Stimulated activated naive CD8-positive, alpha-beta T cell treated with anti-CD3 and anti-CD28 coated beads, Interleukin-15, amount 100 ng/mL, for 72 hours (primary cell): Measurements from ENCODE around the gene TMEM86B.
"Not testable (repeated sequence)": the region's sequence is repeated elsewhere in the genome, so short reads cannot be mapped to it uniquely, and the experiment has no call there.

Experiments used
- ATAC-seq: fragments of 150-1000 bp; cut with Tn5 transposase; 2 replicates; pipeline ENCODE4 v1.10.0; 2021; ENCODE audit warnings: mild to moderate bottlenecking, moderate library complexity
- DNase-seq, 2 donors: peaks; one replicate each; pipeline ENCODE4 v3.0.0; 2021 to 2022
- H3K27ac Mint-ChIP-seq, 2 donors: one replicate each; pipeline ENCODE4 v1.8.0; 2022; ENCODE audit warnings: mild to moderate bottlenecking in 2 of 2, mixed read lengths in 2 of 2, moderate library complexity in 2 of 2
- H3K27me3 Mint-ChIP-seq: one replicate; pipeline ENCODE4 v1.8.0; 2022; ENCODE audit warnings: mixed read lengths
- H3K4me1 Mint-ChIP-seq: one replicate; pipeline ENCODE4 v1.8.0; 2022; ENCODE audit warnings: mild to moderate bottlenecking, mixed read lengths
- H3K4me3 Mint-ChIP-seq, 2 donors: one replicate each; pipeline ENCODE4 v1.8.0; 2022; ENCODE audit warnings: mild to moderate bottlenecking in 2 of 2, mixed read lengths in 2 of 2, moderate library complexity in 1 of 2
- H3K9me3 Mint-ChIP-seq, 2 donors: one replicate each; pipeline ENCODE4 v1.8.0; 2022; ENCODE audit warnings: mixed read lengths in 2 of 2

Gene TMEM86B

DNA sequence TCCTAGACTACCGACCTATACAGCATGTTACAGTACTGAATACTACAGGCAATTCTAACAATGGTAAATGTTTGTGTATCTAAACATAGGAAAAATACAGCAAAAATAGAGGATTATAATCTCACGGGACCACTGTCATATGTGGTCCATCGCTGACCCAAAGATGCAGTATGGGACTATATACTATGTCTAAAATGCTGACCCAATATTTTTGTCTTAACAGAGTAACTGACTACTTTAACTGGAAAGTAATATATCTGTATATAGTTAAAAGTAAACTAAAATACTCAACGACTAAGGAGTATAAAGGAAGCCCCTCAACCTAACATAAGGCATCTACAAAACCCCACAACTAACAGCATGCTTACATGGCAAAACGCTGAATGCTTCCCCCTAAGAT, 4.4 kb upstream of the TMEM86B start:
- Mint-ChIP-seq H3K4me1 (peaks cover 12% of the 10 kb centered on the region), H3K27me3 (no peaks in the 10 kb centered on the region), H3K9me3 (no peaks in the 10 kb centered on the region), H3K4me3 (no peak overlapping the region), H3K27ac (no peak overlapping the region)
- DNase-seq, result no peak
- no peak for ATAC-seq

DNA sequence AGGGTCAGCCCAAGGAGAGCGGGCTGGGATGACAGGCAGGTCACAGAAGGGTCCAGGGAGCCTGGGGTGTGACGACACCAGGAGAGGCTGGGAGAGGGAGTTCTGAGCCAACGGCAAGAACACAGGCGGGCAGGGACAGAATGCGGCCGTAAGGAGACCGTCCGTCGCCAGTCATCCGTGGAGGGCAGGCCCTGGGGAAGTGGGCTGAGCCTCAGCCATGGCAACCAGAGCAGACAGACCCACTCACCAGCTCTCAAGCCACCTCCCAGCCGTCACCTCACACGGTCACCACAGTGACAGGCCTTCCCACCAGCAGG, 3.7 kb upstream of the TMEM86B start:
- Mint-ChIP-seq H3K9me3 (no peaks in the 10 kb centered on the region), H3K4me1 (peaks cover 13% of the 10 kb centered on the region), H3K27ac (peak overlapping the region; percentile 20 to 72), H3K27me3 (no peaks in the 10 kb centered on the region), H3K4me3 (no peak overlapping the region)
- no peak for DNase-seq
- ATAC-seq, result no peak

DNA sequence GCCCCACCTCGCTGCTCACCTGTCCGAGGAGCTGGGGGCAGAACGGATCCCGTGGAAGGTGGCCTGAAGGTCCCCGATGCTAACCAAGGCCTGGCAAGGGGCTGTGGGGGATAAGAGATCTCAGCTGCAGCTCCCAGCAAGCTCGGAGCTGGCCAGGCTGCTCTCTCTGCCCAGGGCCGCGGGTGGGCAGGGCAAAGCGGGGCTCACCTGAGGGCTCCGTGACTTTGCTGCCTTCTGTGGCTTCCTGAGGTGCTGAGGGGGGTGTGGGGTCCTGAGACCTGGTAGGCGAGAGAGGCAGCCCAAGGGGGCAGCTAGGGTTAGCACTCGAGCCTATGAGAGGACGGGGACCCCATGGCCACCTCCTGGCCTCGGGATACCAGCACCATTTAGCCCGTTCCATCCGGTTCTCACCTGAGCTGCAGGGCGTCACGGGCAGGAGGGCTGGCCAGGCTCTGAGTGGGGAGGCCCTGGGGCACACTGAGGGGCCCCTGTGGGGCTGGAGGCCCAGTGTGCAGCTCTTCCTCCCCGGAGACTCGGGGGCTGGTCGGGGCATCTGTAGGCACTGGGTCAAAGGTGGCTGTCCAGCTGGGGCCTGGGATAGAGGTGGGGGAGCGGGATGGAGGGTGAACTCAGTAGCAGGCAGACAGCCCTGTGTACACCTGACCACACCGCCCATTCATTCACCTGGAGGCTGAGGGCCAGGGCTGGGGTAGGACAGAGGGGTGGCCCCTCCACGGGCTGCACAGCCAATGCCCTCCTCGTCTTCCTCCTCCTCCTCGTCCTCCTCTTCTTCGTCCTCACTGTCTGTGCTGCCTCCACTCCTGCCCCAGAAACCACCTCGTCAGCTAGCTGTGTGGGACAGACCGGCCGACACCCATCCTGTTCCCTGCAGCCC, 3.1 kb upstream of the TMEM86B start:
- H3K27me3 Mint-ChIP-seq, result no peaks in the 10 kb centered on the region
- DNase-seq, result no peak
- H3K4me1 Mint-ChIP-seq, result peaks cover 16% of the 10 kb centered on the region
- no peak for ATAC-seq
- H3K4me3 Mint-ChIP-seq, result no peak overlapping the region
- peak overlapping the region in 1 of 2 donors; percentile 72 for H3K27ac Mint-ChIP-seq
- no peaks in the 10 kb centered on the region for H3K9me3 Mint-ChIP-seq

DNA sequence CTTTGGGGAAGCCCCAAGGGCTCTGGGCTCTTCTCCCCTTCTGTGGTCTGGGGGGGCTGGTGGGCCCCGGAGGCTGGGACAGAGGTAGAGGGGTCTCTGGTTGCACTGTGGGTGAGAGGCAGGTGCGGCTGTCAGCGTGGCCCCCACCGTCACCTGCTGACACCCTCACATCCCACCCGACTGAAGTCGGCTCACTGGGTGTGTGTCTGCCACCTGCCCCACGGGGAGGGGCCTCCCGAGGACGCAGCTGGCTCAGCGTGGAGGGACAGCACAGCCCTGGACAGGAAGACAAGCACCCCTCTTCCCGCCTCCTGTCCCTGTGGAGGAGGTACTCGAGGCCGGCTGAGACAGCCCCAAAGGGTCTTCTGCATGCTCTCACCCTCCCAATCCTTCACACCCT, 2.2 kb upstream of the TMEM86B start:
- Mint-ChIP-seq H3K27me3 (no peaks in the 10 kb centered on the region), H3K4me3 (no peak overlapping the region), H3K4me1 (peaks cover 10% of the 10 kb centered on the region), H3K27ac (no peak overlapping the region), H3K9me3 (no peaks in the 10 kb centered on the region)
- no peak for DNase-seq
- ATAC-seq, result no peak

DNA sequence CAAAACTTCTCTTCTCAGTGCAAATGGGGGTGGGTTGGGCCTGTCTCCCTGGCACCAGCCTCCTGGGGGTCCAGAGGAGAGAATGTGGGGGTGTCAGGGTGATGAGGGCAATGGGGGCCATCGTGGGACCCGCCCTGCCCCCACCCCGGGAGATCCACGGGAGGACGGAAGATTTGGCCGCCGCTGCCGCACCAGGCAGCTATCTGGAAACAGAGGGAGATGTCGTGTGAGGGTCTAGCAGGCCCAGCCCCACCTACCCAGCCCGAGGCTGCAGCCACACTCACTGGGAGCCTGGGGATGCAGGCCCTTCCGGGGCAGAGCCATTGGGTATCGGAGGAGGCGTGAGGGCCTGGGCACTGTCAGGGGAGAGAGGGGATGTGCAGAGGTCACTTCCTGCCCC, 1.8 kb upstream of the TMEM86B start:
- no peak overlapping the region for H3K4me3 Mint-ChIP-seq
- H3K9me3 Mint-ChIP-seq, result no peaks in the 10 kb centered on the region
- H3K27ac Mint-ChIP-seq, result peak overlapping the region in 1 of 2 donors; percentile 93
- DNase-seq (no peak), ATAC-seq (no peak)
- H3K27me3 Mint-ChIP-seq, result no peaks in the 10 kb centered on the region
- peaks cover 13% of the 10 kb centered on the region for H3K4me1 Mint-ChIP-seq

DNA sequence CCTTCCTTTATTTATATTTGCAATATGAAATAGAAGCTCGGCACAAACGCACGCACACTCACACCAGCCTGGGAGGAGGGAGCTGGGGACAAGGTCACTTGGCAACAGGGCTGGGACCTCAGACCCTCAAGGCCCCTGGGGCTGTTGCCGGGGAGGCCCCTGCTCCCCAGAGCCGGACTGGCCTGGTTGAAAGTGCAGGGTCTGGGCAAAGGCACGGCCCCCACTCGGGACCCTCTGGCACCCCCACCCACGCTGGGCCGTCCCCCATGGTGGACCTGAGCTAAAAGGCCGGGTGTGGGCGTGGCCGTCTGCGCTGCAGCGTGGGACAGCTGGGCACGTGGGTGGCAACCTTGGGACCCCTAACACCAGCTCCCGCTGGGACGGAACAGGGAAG, 1.2 kb upstream of the TMEM86B start:
- ATAC-seq (no peak), DNase-seq (no peak)
- H3K9me3 Mint-ChIP-seq, result no peaks in the 10 kb centered on the region
- H3K27ac Mint-ChIP-seq, result no peak overlapping the region
- H3K4me3 Mint-ChIP-seq, result no peak overlapping the region
- H3K4me1 Mint-ChIP-seq, result peaks cover 10% of the 10 kb centered on the region
- H3K27me3 Mint-ChIP-seq, result no peaks in the 10 kb centered on the region

DNA sequence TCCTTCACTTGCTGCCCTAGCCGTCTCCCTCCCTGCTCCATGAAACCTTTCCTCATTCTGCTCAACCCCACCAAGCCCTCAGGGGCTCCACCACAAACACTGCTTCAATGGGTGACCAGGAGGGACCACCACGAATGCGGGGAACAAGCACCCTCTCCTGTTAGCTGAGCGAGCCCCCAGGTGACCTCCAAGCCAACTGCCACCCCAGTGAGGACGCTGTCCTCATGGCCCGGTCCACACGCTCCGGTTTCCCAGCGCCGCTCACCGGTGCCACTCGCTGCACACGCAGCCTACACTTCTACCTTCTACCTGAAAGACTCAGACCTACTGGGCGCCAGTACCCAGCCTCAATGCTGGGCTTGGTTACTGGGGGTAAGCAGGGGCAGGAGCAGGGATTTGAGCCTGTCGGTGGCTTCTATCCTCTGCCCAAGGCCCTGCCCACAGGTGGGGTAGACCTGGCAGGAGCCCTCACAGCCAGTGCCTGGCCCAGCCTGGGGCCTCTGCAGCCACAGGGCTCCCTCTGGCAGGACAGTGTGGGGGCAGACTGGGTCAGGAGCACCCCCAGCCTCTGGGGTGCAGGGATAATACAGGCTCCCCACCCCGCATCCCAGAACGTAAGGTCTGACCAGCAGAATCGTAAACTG, 704 bp upstream of the TMEM86B start:
- Mint-ChIP-seq H3K9me3 (no peaks in the 10 kb centered on the region), H3K27me3 (no peaks in the 10 kb centered on the region), H3K4me3 (peak overlapping the region in 1 of 2 donors; percentile 24), H3K27ac (no peak overlapping the region), H3K4me1 (peaks cover 10% of the 10 kb centered on the region)
- no peak for ATAC-seq
- no peak for DNase-seq

DNA sequence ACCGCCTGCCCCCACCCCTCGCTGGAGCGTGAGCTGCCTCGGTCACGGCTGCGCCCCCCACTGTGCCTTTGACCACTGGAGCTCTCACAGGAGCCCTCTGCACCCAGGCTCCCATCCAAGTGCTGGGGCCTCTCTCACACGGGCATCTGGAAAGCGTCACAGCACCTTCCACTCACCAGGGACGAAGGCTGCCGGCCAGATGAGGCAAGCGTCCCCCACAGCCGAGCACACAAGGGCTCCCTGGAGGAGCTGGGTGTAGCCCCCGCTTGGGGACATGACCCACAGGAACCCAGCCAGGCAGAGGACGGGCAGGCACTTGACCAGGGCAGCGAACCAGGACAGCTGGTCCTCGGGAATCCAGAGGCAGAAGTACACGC, 560 bp downstream of the TMEM86B start:
- Mint-ChIP-seq H3K4me1 (peaks cover 10% of the 10 kb centered on the region), H3K27ac (peak overlapping the region; percentile 33 to 74), H3K9me3 (no peaks in the 10 kb centered on the region), H3K27me3 (no peaks in the 10 kb centered on the region), H3K4me3 (no peak overlapping the region)
- ATAC-seq (no peak), DNase-seq (no peak)

DNA sequence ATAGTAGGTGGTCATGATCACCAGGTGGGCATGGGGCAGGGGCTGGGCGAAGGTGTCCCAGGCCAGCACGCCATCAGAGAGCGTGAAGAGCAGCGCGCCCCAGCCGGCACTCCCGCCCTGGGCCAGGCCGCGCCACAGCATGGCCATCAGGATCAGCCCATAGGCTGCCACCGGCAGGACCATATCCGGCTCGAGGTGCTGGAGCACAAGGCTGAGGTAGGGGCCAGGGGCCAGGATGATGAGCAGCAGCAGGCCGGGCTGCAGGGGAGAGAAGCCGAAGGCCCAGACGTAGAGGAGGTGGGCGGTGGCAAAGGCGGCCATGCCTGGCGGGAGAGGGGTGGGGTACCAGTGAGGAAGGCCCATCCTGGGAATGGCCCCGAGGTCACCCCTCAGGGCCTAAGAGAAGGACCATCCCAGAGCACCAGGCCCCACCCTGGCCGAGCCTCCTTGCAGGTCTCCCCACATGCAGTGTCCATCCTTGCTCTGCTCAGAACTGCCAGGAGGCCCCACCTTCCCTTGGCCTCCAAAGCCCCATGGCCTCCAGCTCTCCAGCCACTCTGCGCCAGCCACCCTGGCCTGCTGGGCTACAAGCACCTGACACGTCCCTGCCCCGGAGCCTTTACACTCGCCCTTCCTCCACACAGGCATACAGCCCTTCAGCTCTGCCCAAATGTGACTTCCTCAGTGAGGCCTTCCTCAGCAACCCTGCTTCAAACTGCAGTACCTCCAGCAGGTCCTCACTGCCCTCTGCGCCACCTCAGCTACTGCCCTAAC, 1.1 kb downstream of the TMEM86B start:
- Mint-ChIP-seq H3K9me3 (no peaks in the 10 kb centered on the region), H3K27ac (peak overlapping the region in 1 of 2 donors; percentile 74), H3K27me3 (no peaks in the 10 kb centered on the region), H3K4me1 (peaks cover 10% of the 10 kb centered on the region), H3K4me3 (no peak overlapping the region)
- DNase-seq (no peak), ATAC-seq (peak; percentile 22)

DNA sequence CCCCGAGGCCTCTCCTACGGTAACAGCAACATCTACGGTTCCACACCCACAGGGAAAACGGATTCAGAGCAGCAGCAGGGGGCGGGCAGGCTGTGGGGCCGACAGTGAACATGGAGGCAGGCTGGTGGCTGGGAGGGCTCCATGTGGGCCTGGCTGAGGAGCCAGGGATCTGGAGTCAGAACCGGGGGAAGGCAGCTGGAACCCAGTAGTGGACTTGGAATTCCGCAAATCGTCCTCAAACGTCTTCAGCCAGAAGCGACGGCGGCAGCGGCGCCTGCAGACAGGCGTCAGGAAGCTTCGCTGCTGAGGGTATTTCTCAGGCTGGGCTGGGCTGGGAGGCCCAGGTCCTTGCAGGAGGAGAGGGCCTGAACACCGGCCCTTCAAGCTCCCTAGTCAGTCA, 1.8 kb downstream of the TMEM86B start:
- DNase-seq (no peak), ATAC-seq (no peak)
- no peaks in the 10 kb centered on the region for H3K9me3 Mint-ChIP-seq
- no peak overlapping the region for H3K27ac Mint-ChIP-seq
- H3K4me1 Mint-ChIP-seq, result peaks cover 10% of the 10 kb centered on the region
- H3K4me3 Mint-ChIP-seq, result no peak overlapping the region
- no peaks in the 10 kb centered on the region for H3K27me3 Mint-ChIP-seq

DNA sequence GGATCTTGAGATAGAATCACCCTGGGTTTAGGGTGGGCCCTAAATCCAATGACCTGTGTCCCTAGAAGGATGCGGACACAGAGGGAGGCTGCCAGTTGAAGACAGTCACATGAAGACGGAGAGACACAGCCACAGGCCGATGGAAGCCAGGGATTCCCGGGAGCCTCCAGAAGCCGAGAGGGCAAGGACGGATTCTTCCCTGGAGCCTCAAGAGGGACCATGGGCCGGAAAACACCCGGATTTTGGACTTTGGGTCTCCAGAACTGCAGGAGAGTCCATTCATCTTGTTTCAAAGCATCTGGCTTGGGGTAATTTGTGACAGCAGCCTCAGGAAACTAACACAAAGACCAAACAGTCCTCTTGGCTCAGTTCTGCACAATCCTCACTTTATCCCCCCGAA, 2.3 kb downstream of the TMEM86B start:
- H3K27ac Mint-ChIP-seq, result no peak overlapping the region
- H3K9me3 Mint-ChIP-seq, result peaks cover 1 to 3% of the 10 kb centered on the region in 2 donors
- DNase-seq, result no peak
- no peak for ATAC-seq
- H3K4me1 Mint-ChIP-seq, result peaks cover 10% of the 10 kb centered on the region
- no peak overlapping the region for H3K4me3 Mint-ChIP-seq
- H3K27me3 Mint-ChIP-seq, result no peaks in the 10 kb centered on the region

DNA sequence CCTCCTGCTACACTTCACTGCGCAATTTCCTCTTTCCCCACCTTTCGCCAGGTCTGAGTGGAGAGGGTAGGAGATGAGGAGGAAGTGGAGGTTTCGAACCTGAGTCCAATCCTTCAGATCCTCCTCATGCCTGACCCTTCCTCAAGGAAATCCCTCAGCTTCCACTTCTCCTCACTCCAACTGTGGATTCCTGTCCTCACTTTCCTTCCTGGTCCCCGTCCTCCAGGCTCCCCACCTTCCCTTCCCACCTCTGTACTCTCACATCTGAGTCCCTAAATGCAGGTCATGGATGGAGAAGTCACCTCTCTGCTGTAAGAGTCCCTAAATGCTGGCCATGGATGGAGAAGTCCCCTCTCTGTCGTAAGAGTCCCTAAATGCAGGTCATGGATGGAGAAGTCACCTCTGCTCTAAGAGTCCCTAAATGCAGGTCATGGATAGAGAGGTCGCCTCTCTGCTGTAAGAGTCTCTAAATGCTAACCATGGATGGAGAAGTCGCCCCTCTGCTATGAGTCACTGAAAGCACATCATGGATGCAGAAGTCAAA, 3.1 kb downstream of the TMEM86B start:
- peak overlapping the region in 1 of 2 donors; percentile 77 for H3K27ac Mint-ChIP-seq
- H3K4me3 Mint-ChIP-seq, result no peak overlapping the region
- ATAC-seq (no peak), DNase-seq (no peak)
- H3K9me3 Mint-ChIP-seq, result peaks cover 6 to 9% of the 10 kb centered on the region in 2 donors
- H3K27me3 Mint-ChIP-seq, result no peaks in the 10 kb centered on the region
- H3K4me1 Mint-ChIP-seq, result peaks cover 10% of the 10 kb centered on the region

DNA sequence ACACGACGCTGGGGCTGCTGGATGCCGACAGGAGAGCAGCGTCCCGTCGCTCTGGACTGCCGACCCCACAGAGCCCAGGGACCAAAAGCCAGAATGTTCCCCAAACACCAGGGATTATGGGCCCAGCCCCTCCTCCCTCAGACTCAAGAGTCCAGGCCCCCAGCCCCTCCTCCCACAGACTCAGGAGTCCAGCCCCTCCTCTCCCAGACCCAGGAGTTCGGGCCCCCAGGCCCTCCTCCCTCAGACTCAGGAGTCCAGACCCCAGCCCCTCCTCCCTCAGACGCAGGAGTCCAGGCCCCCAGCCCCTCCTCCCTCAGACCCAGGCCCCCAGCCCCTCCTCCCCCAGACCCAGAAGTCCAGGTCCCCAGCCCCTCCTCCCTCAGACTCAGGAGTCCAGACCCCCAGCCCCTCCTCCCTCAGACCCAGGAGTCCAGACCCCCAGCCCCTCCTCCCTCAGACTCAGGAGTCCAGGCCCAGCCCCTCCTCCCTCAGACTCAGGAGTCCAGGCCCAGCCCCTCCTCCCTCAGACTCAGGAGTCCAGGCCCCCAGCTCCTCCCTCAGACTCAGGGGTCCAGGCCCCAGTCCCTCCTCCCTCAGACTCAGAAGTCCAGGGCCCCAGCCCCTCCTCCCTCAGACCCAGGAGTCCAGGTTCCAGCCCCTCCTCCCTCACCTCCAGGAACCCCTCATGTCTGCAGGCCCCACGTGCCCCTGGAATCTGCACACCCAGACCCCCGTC, 3.7 kb downstream of the TMEM86B start:
- Mint-ChIP-seq H3K4me1 (peaks cover 10% of the 10 kb centered on the region), H3K9me3 (peaks cover 6 to 15% of the 10 kb centered on the region in 2 donors), H3K27ac (peak overlapping the region in 1 of 2 donors; percentile 77)
- not testable (repeated sequence) for ATAC-seq, H3K4me3 Mint-ChIP-seq, H3K27me3 Mint-ChIP-seq, DNase-seq

DNA sequence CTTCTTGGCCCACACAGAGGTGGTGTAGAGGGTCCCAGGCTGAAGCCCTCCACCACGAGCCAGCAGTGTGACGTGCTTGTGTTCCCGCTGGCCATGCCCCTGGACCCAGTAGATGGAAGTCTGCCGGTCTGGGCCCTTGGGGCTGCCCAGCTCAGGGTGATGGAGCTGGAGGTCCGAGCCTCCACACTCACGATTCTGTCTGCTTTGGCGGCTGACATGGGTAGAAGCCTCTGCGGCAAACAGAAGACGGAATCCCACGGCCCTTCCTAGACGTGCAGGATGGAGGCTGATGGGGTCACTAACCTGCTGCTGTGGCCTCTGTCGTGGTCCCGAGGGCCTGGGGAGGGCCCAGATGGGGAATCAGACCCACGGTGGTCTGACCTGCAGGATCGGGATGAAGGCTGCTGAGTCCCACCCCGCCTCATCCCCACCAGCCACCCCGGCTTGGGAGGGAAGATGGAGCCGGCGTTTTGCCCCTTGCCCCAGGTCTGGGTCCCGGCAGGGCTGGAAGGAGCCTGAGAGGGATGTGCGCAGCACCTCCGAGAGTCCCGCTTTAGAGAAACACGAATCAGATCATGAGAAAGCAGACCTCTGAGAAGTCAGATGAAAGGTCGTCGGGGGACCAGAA, 4.4 kb downstream of the TMEM86B start:
- Mint-ChIP-seq H3K27ac (peak overlapping the region in 1 of 2 donors; percentile 95), H3K27me3 (no peaks in the 10 kb centered on the region), H3K4me3 (no peak overlapping the region), H3K4me1 (peaks cover 10% of the 10 kb centered on the region), H3K9me3 (peaks cover 6 to 15% of the 10 kb centered on the region in 2 donors)
- ATAC-seq, result no peak
- DNase-seq, result no peak
